PC-3 (cell line): ENCODE results near the gene OR8B4. TPM values are rescaled to one million over a fixed set of nuclear protein-coding genes. Genes with fewer than 3 reads are reported as not detected.
A peak's percentile ranks its signal among the peaks of the same experiment; 100 is the strongest.
"Not testable (repeated sequence)": the region's sequence is repeated elsewhere in the genome, so short reads cannot be mapped to it uniquely, and the experiment has no call there.

Experiments used
- ATAC-seq: fragments of 200-7000 bp; cut with Tn5 transposase; 2 replicates; pipeline ENCODE4 v1.9.1; 2020; ENCODE audit warnings: mild to moderate bottlenecking, moderate library complexity
- BruUV-seq: library from RNA; stranded (reverse); fragments of 400-500 nt; replicated peaks from 2 replicates; lab custom pipeline; 2021; lab: Mats Ljungman, UMichigan
- CTCF ChIA-PET: fragments of 300-600 bp; sonication (Branson Sonifier 250); formaldehyde crosslinking; loops from one replicate; lab custom pipeline; 2022; ENCODE audit warnings: antibody characterized with exemption; lab: Charles Lee
- POLR2A ChIA-PET: fragments of 300-600 bp; sonication (Branson Sonifier 250); formaldehyde crosslinking; loops from one replicate; lab custom pipeline; 2022; ENCODE audit warnings: antibody characterized with exemption; ENCODE audit not compliant: unreplicated experiment; lab: Charles Lee
- DNase-seq: peaks from one replicate; pipeline ENCODE4 v3.0.0-alpha.2; 2015
- H2AFZ ChIP-seq: fragments of 300-600 bp; sonication (generic); 2 replicates; pipeline ENCODE4 v1.6.0; 2016; ENCODE audit warnings: antibody characterized with exemption, low read length
- H3F3A ChIP-seq: fragments of 300-600 bp; sonication (generic); one replicate; pipeline ENCODE4 v1.6.0; 2017; ENCODE audit warnings: antibody characterized with exemption, low read length, control low read depth, mild to moderate bottlenecking; ENCODE audit not compliant: unreplicated experiment
- H3K27ac ChIP-seq: fragments of 300-600 bp; sonication (generic); 2 replicates; pipeline ENCODE4 v1.5.1; 2016; ENCODE audit warnings: mild to moderate bottlenecking, low read length
- H3K27me3 ChIP-seq: fragments of 300-600 bp; sonication (generic); 2 replicates; pipeline ENCODE4 v1.6.1; 2016; ENCODE audit warnings: low read length, mixed read lengths
- H3K36me3 ChIP-seq: fragments of 300-600 bp; sonication (generic); 2 replicates; pipeline ENCODE4 v1.6.1; 2016; ENCODE audit warnings: low read depth, mixed run types, low read length, mixed read lengths
- H3K4me1 ChIP-seq: fragments of 300-600 bp; sonication (generic); 2 replicates; pipeline ENCODE4 v1.5.1; 2016; ENCODE audit warnings: low read length; ENCODE audit not compliant: insufficient read depth
- H3K4me2 ChIP-seq: fragments of 300-600 bp; sonication (generic); 2 replicates; pipeline ENCODE4 v1.6.0; 2016; ENCODE audit warnings: low read length
- H3K4me3 ChIP-seq: fragments of 300-600 bp; sonication (generic); 2 replicates; pipeline ENCODE4 v1.5.1; 2016; ENCODE audit warnings: mild to moderate bottlenecking, low read length, mixed read lengths
- H3K79me2 ChIP-seq: fragments of 300-600 bp; sonication (generic); 2 replicates; pipeline ENCODE4 v1.6.1; 2017; ENCODE audit warnings: low read length, mixed read lengths
- H3K9ac ChIP-seq: fragments of 300-600 bp; sonication (generic); 2 replicates; pipeline ENCODE4 v1.6.0; 2016; ENCODE audit warnings: mild to moderate bottlenecking, low read length
- H3K9me2 ChIP-seq: fragments of 300-600 bp; sonication (generic); replicated peaks from 2 replicates; pipeline ENCODE4 v1.6.1; 2016; ENCODE audit warnings: mixed run types, low read length, mixed read lengths
- H3K9me3 ChIP-seq: fragments of 300-600 bp; sonication (generic); 2 replicates; pipeline ENCODE4 v1.6.1; 2016; ENCODE audit warnings: low read length, mixed read lengths
- H4K20me1 ChIP-seq: fragments of 300-600 bp; sonication (generic); 2 replicates; pipeline ENCODE4 v1.6.1; 2016; ENCODE audit warnings: low read length, mixed read lengths
- CTCF ChIP-seq: fragments of 300-600 bp; sonication (generic); conservative IDR thresholded peaks from 2 replicates; pipeline ENCODE4 v1.5.1; 2017; ENCODE audit warnings: antibody characterized with exemption, low read depth, mild to moderate bottlenecking, low read length
- EZH2 ChIP-seq: fragments of 300-600 bp; sonication (generic); IDR thresholded peaks from one replicate; pipeline ENCODE4 v1.6.1; 2017; ENCODE audit warnings: antibody characterized with exemption, mild to moderate bottlenecking, low read length; ENCODE audit not compliant: unreplicated experiment
- EZH2phosphoT487 ChIP-seq: fragments of 300-600 bp; sonication (generic); IDR thresholded peaks from 2 replicates; pipeline ENCODE4 v1.6.1; 2018; ENCODE audit warnings: mild to moderate bottlenecking, antibody characterized with exemption, low read length, borderline replicate concordance
- intact Hi-C: fragments of 100-400 bp; cut with micrococcal nuclease; formaldehyde crosslinking; loops from 2 replicates; pipeline ENCODE4 v1.9.0; 2023
- total RNA-seq: library from RNA; depleted of rRNA; stranded (reverse); fragments of >200 nt; gene quantifications from 2 replicates; pipeline ENCODE4 v1.2.3, GENCODE V29; 2014

The OR8B4 gene
- total RNA-seq, 1 experiment from 2014 or later, result not detected

GRCh38 chr11:124409906-124410305, 14.8 kb downstream of the OR8B4 start:
- no peaks in the 10 kb centered on the region for H3K9me3 ChIP-seq
- H3K9ac ChIP-seq, result no peak overlapping the region
- DNase-seq, result no peak
- H3K4me1 ChIP-seq, result no peaks in the 10 kb centered on the region
- intact Hi-C loops, result no loop called here
- H3K79me2 ChIP-seq, result no peaks in the 10 kb centered on the region
- ChIA-PET POLR2A (no interaction called here), CTCF (no interaction called here)
- H3K9me2 ChIP-seq, result no peaks in the 10 kb centered on the region
- no peaks in the 10 kb centered on the region for H4K20me1 ChIP-seq
- no peaks in the 10 kb centered on the region for H3F3A ChIP-seq
- no peak overlapping the region for H2AFZ ChIP-seq
- no TSS peak for BruUV-seq
- H3K4me2 ChIP-seq, result no peak overlapping the region
- peaks cover 94% of the 10 kb centered on the region for H3K27me3 ChIP-seq
- no peak overlapping the region for H3K4me3 ChIP-seq
- TF ChIP-seq EZH2phosphoT487, result no peak
- no peak for TF ChIP-seq EZH2
- no peak for TF ChIP-seq CTCF
- H3K36me3 ChIP-seq, result no peaks in the 10 kb centered on the region
- H3K27ac ChIP-seq, result no peak overlapping the region
- no peak for ATAC-seq

- Histone ChIP-seq H3K4me3 (no peak overlapping the region), H2AFZ (no peak overlapping the region), H3K9me2 (no peaks in the 10 kb centered on the region), H3K27me3 (peaks cover 60% of the 10 kb centered on the region), H3K79me2 (no peaks in the 10 kb centered on the region), H3F3A (no peaks in the 10 kb centered on the region), H3K9ac (no peak overlapping the region), H3K9me3 (no peaks in the 10 kb centered on the region), H3K4me1 (no peaks in the 10 kb centered on the region; the same call in 1 of the 2 replicates), H3K36me3 (no peaks in the 10 kb centered on the region), H3K4me2 (no peak overlapping the region), H4K20me1 (no peaks in the 10 kb centered on the region), H3K27ac (no peak overlapping the region)
- intact Hi-C loops, result no loop called here
- ATAC-seq (peak; percentile 30), DNase-seq (no peak)
- CTCF ChIA-PET, result no interaction called here
- no TSS peak for BruUV-seq
- TF ChIP-seq EZH2 (no peak), EZH2phosphoT487 (no peak), CTCF (no peak)
- POLR2A ChIA-PET, result no interaction called here
These were observed 19.1 kb downstream of the OR8B4 start for GRCh38 chr11:124405581-124405980.

GRCh38 chr11:124403186-124403585, 21.5 kb downstream of the OR8B4 start:
- H2AFZ ChIP-seq, H3F3A ChIP-seq, H3K4me2 ChIP-seq, H3K79me2 ChIP-seq, DNase-seq, ATAC-seq, H3K9me2 ChIP-seq, H3K4me1 ChIP-seq, H3K4me3 ChIP-seq, intact Hi-C loops, H3K9ac ChIP-seq, H3K36me3 ChIP-seq, POLR2A ChIA-PET, BruUV-seq, H3K9me3 ChIP-seq, CTCF ChIA-PET, H3K27ac ChIP-seq, H4K20me1 ChIP-seq: not testable (repeated sequence)
- peaks cover 36% of the 10 kb centered on the region for H3K27me3 ChIP-seq
